Gastroesophageal sphincter (tissue), 3 donors: ENCODE data around the gene NLK.
"Not testable (repeated sequence)": the region's sequence is repeated elsewhere in the genome, so short reads cannot be mapped to it uniquely, and the experiment has no call there.

Experiments
- EP300 ChIP-seq: sonication (generic); formaldehyde crosslinking; IDR thresholded peaks from one replicate; pipeline ENCODE4 v1.6.1; 2017; ENCODE audit warnings: antibody characterized with exemption, mild to moderate bottlenecking
- POLR2A ChIP-seq, 2 donors: fragments of 450-650 bp; IDR thresholded peaks; one replicate each; pipeline ENCODE4 v1.6.1; 2017; ENCODE audit warnings: antibody characterized with exemption in 2 of 2, mild to moderate bottlenecking in 2 of 2, moderate library complexity in 1 of 2
- TF ChIP-seq, protein P1 (sequence below), 4 experiments: fragments of 200-600 bp in 2 of 4; fragments of 450-650 bp in 2 of 4; sonication (generic) in 1 of 4; IDR thresholded peaks; one replicate each; pipeline ENCODE4 v1.5.1; 2017 to 2019; ENCODE audit warnings: antibody characterized with exemption in 4 of 4, mild to moderate bottlenecking in 2 of 4, moderate library complexity in 2 of 4

DNA sequence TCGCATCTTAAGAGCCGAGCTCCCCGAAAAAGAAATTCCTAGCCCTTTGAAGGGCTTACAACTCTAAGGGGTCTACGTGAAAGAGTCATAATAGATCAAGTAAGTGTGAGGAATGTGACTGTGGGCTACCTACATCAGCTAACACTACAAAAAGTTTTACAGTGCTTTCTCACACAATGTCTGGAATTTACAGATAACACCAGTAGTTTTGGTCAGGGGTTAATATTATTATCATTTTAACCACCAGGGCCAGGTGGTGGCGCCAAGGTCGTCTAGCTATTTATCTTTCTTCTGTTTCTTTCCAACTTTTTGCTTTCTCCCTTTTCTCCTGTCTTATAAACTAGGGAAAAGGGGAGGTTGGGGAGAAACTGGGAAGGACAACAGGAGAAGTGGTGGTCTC lies 188.1 kb downstream of the NLK start:
- TF ChIP-seq POLR2A (IDR thresholded peaks at IDR 0.05); EP300: not testable (repeated sequence)
- TF ChIP-seq, protein P1, sequence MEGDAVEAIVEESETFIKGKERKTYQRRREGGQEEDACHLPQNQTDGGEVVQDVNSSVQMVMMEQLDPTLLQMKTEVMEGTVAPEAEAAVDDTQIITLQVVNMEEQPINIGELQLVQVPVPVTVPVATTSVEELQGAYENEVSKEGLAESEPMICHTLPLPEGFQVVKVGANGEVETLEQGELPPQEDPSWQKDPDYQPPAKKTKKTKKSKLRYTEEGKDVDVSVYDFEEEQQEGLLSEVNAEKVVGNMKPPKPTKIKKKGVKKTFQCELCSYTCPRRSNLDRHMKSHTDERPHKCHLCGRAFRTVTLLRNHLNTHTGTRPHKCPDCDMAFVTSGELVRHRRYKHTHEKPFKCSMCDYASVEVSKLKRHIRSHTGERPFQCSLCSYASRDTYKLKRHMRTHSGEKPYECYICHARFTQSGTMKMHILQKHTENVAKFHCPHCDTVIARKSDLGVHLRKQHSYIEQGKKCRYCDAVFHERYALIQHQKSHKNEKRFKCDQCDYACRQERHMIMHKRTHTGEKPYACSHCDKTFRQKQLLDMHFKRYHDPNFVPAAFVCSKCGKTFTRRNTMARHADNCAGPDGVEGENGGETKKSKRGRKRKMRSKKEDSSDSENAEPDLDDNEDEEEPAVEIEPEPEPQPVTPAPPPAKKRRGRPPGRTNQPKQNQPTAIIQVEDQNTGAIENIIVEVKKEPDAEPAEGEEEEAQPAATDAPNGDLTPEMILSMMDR (IDR thresholded peaks at IDR 0.05) = not testable (repeated sequence)
